Stimulated activated CD8-positive, alpha-beta memory T cell treated with anti-CD3 and anti-CD28 coated beads, Interleukin-12 subunit alpha, Interleukin-12 subunit beta, amount 100 ng/mL, for 24 hours (primary cell): ENCODE results near the gene MAG.

Source experiments
- DNase-seq: peaks from one replicate; pipeline ENCODE4 v3.0.0-alpha.2; 2020; ENCODE audit errors: extremely low read depth

The MAG gene

GRCh38 chr19:35265126-35265899 is 26.6 kb upstream of the MAG start:
- DNase-seq, result no peak

- DNase-seq, result no peak
Measured at GRCh38 chr19:35265900-35266519, 26.0 kb upstream of the MAG start.

- no peak for DNase-seq
Measured at GRCh38 chr19:35266520-35267352, 25.2 kb upstream of the MAG start.

GRCh38 chr19:35267353-35267817 is 24.6 kb upstream of the MAG start:
- no peak for DNase-seq

GRCh38 chr19:35267818-35268535 is 24.0 kb upstream of the MAG start:
- DNase-seq, result no peak

GRCh38 chr19:35268536-35269437 is 23.2 kb upstream of the MAG start, which contains the start of gene USF2:
Gene USF2, plus strand, starts transcription at chr19:35268962. Its CDS starts 140 bp downstream, at chr19:35269102.
- DNase-seq, result no peak

- DNase-seq, result no peak
Measured at GRCh38 chr19:35269438-35270117, 22.4 kb upstream of the MAG start.

GRCh38 chr19:35270381-35270811 is 21.6 kb upstream of the MAG start:
- no peak for DNase-seq

- no peak for DNase-seq
Measured at GRCh38 chr19:35271546-35271945, 20.4 kb upstream of the MAG start.

GRCh38 chr19:35272122-35272719 is 19.7 kb upstream of the MAG start:
- DNase-seq, result no peak

- no peak for DNase-seq
Measured at GRCh38 chr19:35272954-35273649, 18.9 kb upstream of the MAG start.

- no peak for DNase-seq
Measured at GRCh38 chr19:35273686-35274259, 18.2 kb upstream of the MAG start.

GRCh38 chr19:35274323-35274722 is 17.6 kb upstream of the MAG start:
- DNase-seq, result no peak

GRCh38 chr19:35276706-35277281 is 15.2 kb upstream of the MAG start:
- DNase-seq, result no peak

- no peak for DNase-seq
Measured at GRCh38 chr19:35278578-35279284, 13.2 kb upstream of the MAG start.

GRCh38 chr19:35279374-35279773 is 12.6 kb upstream of the MAG start:
- no peak for DNase-seq

- DNase-seq, result no peak
Measured at GRCh38 chr19:35279985-35280821, 11.8 kb upstream of the MAG start.
